ENCODE data around the gene ERGIC3.

Gene ERGIC3

GRCh38 chr20:35541783-35542662, at the start of gene ERGIC3:
TSS of gene ERGIC3 (plus strand) at chr20:35542078. CDS start at chr20:35542098, 20 bp downstream.
- TF ChIP-seq CTCF (IDR thresholded peaks at IDR 0.05; ENCODE audit: low read length) (no peak), EZH2 (IDR thresholded peaks at IDR 0.05; ENCODE audit: borderline replicate concordance, low read length) (no peak)
- peaks cover 27% of the 10 kb centered on the region for H3K4me1 ChIP-seq (ENCODE audit: insufficient read depth, low read length, severe bottlenecking)

GRCh38 chr20:35492352-35492751, 49.5 kb upstream of the ERGIC3 start:
- H3K9me2 ChIP-seq (ENCODE audit: low read depth, low read length), result no peaks in the 10 kb centered on the region
- no peak overlapping the region for H2AFZ ChIP-seq (ENCODE audit: low read length)
- H3K27ac ChIP-seq (ENCODE audit: low read depth, low read length, poor library complexity, severe bottlenecking), result no peak overlapping the region
- peaks cover 6% of the 10 kb centered on the region for H3K79me2 ChIP-seq (ENCODE audit: insufficient read depth, low read length)
- no peaks in the 10 kb centered on the region for H3K9me3 ChIP-seq (ENCODE audit: low read length)
- no peaks in the 10 kb centered on the region for H4K20me1 ChIP-seq (ENCODE audit: insufficient read depth, low read length)
- H3K36me3 ChIP-seq (ENCODE audit: insufficient read depth, low read length), result peaks cover 63% of the 10 kb centered on the region
- peaks cover 32% of the 10 kb centered on the region for H3K4me1 ChIP-seq (ENCODE audit: insufficient read depth, low read length, severe bottlenecking)
- H3F3A ChIP-seq (ENCODE audit: insufficient read depth, low read length), result no peaks in the 10 kb centered on the region
- no peak overlapping the region for H3K4me3 ChIP-seq (ENCODE audit: low read depth, low read length, poor library complexity, severe bottlenecking)
- TF ChIP-seq CTCF (IDR thresholded peaks at IDR 0.05; ENCODE audit: low read length), result no peak
- no peak for TF ChIP-seq EZH2 (IDR thresholded peaks at IDR 0.05; ENCODE audit: borderline replicate concordance, low read length)
- no peak overlapping the region for H3K9ac ChIP-seq (ENCODE audit: low read length)
- H3K27me3 ChIP-seq (ENCODE audit: insufficient read depth, low read length), result no peaks in the 10 kb centered on the region
- H3K4me2 ChIP-seq (ENCODE audit: low read length), result peak overlapping the region; percentile 100; the same call in 1 of the 2 replicates

More at GRCh38 chr20:35541783-35542662, at the start of gene ERGIC3:
- Histone ChIP-seq H3K36me3 (ENCODE audit: insufficient read depth, low read length) (peaks cover 21% of the 10 kb centered on the region), H3K9ac (ENCODE audit: low read length) (peak within 1 kb of the TSS; percentile 77), H3K4me2 (ENCODE audit: low read length) (peak within 1 kb of the TSS; percentile 69), H3K27ac (ENCODE audit: low read depth, low read length, poor library complexity, severe bottlenecking) (no peak within 1 kb of the TSS), H3K4me3 (ENCODE audit: low read depth, low read length, poor library complexity, severe bottlenecking) (peak within 1 kb of the TSS; percentile 82), H3K9me2 (ENCODE audit: low read depth, low read length) (no peaks in the 10 kb centered on the region), H4K20me1 (ENCODE audit: insufficient read depth, low read length) (no peaks in the 10 kb centered on the region), H3K9me3 (ENCODE audit: low read length) (no peaks in the 10 kb centered on the region), H2AFZ (ENCODE audit: low read length) (no peak within 1 kb of the TSS), H3F3A (ENCODE audit: insufficient read depth, low read length) (no peaks in the 10 kb centered on the region), H3K79me2 (ENCODE audit: insufficient read depth, low read length) (no peaks in the 10 kb centered on the region), H3K27me3 (ENCODE audit: insufficient read depth, low read length) (no peaks in the 10 kb centered on the region)

GRCh38 chr20:35496481-35496880, 45.4 kb upstream of the ERGIC3 start:
- Histone ChIP-seq H2AFZ (ENCODE audit: low read length) (no peak overlapping the region), H3K4me1 (ENCODE audit: insufficient read depth, low read length, severe bottlenecking) (peaks cover 8% of the 10 kb centered on the region), H3K9me2 (ENCODE audit: low read depth, low read length) (no peaks in the 10 kb centered on the region), H3K27me3 (ENCODE audit: insufficient read depth, low read length) (no peaks in the 10 kb centered on the region), H3K36me3 (ENCODE audit: insufficient read depth, low read length) (peaks cover 90% of the 10 kb centered on the region), H3K79me2 (ENCODE audit: insufficient read depth, low read length) (no peaks in the 10 kb centered on the region), H3K9me3 (ENCODE audit: low read length) (no peaks in the 10 kb centered on the region), H4K20me1 (ENCODE audit: insufficient read depth, low read length) (no peaks in the 10 kb centered on the region), H3K4me3 (ENCODE audit: low read depth, low read length, poor library complexity, severe bottlenecking) (no peak overlapping the region), H3K9ac (ENCODE audit: low read length) (no peak overlapping the region), H3K27ac (ENCODE audit: low read depth, low read length, poor library complexity, severe bottlenecking) (no peak overlapping the region), H3K4me2 (ENCODE audit: low read length) (no peak overlapping the region), H3F3A (ENCODE audit: insufficient read depth, low read length) (no peaks in the 10 kb centered on the region)
- no peak for TF ChIP-seq CTCF (IDR thresholded peaks at IDR 0.05; ENCODE audit: low read length)
- TF ChIP-seq EZH2 (IDR thresholded peaks at IDR 0.05; ENCODE audit: borderline replicate concordance, low read length), result no peak
